Activated naive CD8-positive, alpha-beta T cell treated with anti-CD3 and anti-CD28 coated beads, Interleukin-2, amount 50 U/mL, for 24 hours (primary cell): ENCODE data around the gene RBMS3.

Source experiments
- ATAC-seq: fragments of 150-1000 bp; cut with Tn5 transposase; one replicate; pipeline ENCODE4 v1.10.0; 2021
- DNase-seq: peaks from one replicate; pipeline ENCODE4 v3.0.0; 2021
- H3K27ac Mint-ChIP-seq: one replicate; pipeline ENCODE4 v1.8.0; 2021; ENCODE audit warnings: mild to moderate bottlenecking, mixed read lengths
- H3K27me3 Mint-ChIP-seq: one replicate; pipeline ENCODE4 v1.8.0; 2021; ENCODE audit warnings: mixed read lengths
- H3K36me3 Mint-ChIP-seq: one replicate; pipeline ENCODE4 v1.8.0; 2021; ENCODE audit warnings: low read depth, mixed read lengths
- H3K4me1 Mint-ChIP-seq: one replicate; pipeline ENCODE4 v1.8.0; 2021; ENCODE audit warnings: mixed read lengths
- H3K4me3 Mint-ChIP-seq: one replicate; pipeline ENCODE4 v1.8.0; 2021; ENCODE audit warnings: mild to moderate bottlenecking, moderate library complexity, mixed read lengths
- H3K9me3 Mint-ChIP-seq: one replicate; pipeline ENCODE4 v1.8.0; 2021; ENCODE audit warnings: mixed read lengths

Gene RBMS3

DNA sequence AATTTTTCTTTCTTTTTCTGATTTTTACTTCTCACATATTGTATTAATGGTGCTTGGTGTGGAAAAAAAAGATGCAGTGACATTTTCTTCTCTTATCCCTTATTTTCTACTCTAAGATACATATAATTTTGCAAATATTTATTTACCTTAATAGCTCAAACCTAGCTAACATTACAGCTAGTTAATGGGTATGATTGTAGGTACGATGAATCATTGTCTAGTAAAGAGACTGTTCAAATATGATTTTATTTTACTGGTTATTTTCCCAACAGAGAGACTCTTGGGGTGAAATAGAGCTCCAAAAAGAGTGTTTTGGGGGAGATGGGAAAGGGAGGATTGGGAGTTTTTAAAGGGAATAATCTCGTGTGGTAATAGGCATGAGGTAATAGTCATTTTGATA lies 206.0 kb downstream of the RBMS3 start:
- H3K27me3 Mint-ChIP-seq: no peaks in the 10 kb centered on the region

DNA sequence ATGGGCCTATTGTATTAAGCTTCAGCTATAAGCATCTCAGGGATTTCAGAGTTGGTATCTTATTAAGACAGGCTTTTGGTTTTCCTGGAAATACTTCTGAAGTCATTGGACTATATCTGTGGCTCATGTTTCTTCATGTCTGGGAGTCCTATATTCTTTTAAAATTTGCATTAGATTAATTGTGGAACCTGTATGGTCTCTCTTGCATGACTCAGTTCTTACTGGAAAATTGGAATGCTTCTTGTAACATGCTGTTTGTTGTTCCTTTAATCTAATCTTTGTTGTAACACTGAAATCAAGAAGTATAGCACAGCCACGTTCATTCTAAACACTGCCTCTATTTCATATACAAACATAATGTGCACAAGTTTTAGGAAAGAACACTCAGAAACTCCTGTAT lies 208.1 kb downstream of the RBMS3 start:
- no peaks in the 10 kb centered on the region for H3K9me3 Mint-ChIP-seq
- no peak for DNase-seq
- no peak overlapping the region for H3K4me3 Mint-ChIP-seq
- H3K27me3 Mint-ChIP-seq: no peaks in the 10 kb centered on the region
- no peak for ATAC-seq
- no peak overlapping the region for H3K27ac Mint-ChIP-seq
- no peaks in the 10 kb centered on the region for H3K36me3 Mint-ChIP-seq
- no peaks in the 10 kb centered on the region for H3K4me1 Mint-ChIP-seq

More for the DNA sequence above, 206.0 kb downstream of the RBMS3 start:
- Mint-ChIP-seq H3K4me1 (no peaks in the 10 kb centered on the region), H3K27ac (no peak overlapping the region), H3K36me3 (no peaks in the 10 kb centered on the region), H3K9me3 (no peaks in the 10 kb centered on the region), H3K4me3 (no peak overlapping the region)
- DNase-seq: no peak
- ATAC-seq: no peak

DNA sequence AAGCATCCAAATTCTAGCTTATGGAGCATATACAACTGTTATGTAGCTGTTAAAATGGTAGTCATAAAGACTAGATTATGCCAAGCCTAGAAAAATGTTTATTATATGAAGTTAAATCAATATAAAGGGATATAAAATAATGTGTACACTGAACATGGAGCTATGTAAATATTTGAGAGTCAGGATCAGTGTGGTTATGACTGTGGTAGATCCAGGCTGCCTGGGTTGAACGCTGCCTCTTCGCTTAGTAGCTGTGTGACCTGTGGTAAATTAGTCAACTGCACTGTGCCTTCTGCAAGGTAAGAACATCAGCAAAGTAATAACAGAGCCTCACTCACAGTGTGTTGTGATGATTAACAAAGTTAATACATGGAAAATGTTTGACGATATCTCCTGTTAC lies 212.2 kb downstream of the RBMS3 start:
- no peak overlapping the region for H3K27ac Mint-ChIP-seq
- no peaks in the 10 kb centered on the region for H3K27me3 Mint-ChIP-seq
- no peaks in the 10 kb centered on the region for H3K4me1 Mint-ChIP-seq
- DNase-seq (no peak), ATAC-seq (no peak)
- no peaks in the 10 kb centered on the region for H3K9me3 Mint-ChIP-seq
- H3K36me3 Mint-ChIP-seq: no peaks in the 10 kb centered on the region
- no peak overlapping the region for H3K4me3 Mint-ChIP-seq

DNA sequence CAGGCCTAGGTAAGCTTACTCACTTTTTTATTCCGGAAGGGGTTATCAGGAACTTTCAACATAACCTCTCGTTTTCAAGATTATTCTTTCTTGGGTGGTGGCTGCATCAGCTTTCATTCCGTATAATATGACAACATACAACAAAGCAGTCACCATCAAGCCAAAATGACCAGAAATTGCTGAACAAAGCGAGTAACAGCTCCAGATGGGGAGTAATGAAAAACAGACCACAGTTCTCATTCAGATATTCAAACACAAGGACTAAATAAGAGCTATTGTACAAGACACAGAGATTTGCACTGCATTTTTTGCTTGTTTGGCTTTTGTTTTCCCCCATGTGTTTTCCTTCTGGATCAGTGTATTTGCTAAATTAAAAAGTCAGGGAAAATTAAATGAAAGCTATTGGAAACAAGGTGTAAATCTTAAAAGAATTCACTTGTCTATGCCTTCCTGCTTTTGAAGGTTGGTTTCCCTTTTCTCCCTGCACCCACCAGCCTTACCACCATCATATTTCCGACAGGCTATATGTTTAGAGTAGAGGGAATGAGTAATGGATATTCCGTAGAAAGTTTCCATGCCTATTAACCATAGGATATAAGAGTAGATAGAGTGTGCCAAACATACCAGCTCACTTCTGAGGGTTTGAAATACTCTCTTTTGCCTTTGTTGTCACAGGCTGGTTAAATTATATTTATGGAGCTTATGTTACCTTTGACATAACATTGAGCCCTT lies 213.6 kb downstream of the RBMS3 start:
- H3K4me3 Mint-ChIP-seq: no peak overlapping the region
- H3K36me3 Mint-ChIP-seq: no peaks in the 10 kb centered on the region
- DNase-seq: no peak
- no peaks in the 10 kb centered on the region for H3K9me3 Mint-ChIP-seq
- no peak overlapping the region for H3K27ac Mint-ChIP-seq
- no peak for ATAC-seq
- H3K4me1 Mint-ChIP-seq: no peaks in the 10 kb centered on the region
- H3K27me3 Mint-ChIP-seq: no peaks in the 10 kb centered on the region

- Mint-ChIP-seq H3K4me3 (no peak overlapping the region), H3K27me3 (no peaks in the 10 kb centered on the region), H3K36me3 (no peaks in the 10 kb centered on the region), H3K4me1 (no peaks in the 10 kb centered on the region), H3K9me3 (no peaks in the 10 kb centered on the region), H3K27ac (no peak overlapping the region)
- ATAC-seq (no peak), DNase-seq (no peak)
These were observed 216.4 kb downstream of the RBMS3 start for GRCh38 chr3:29497282-29497681.

DNA sequence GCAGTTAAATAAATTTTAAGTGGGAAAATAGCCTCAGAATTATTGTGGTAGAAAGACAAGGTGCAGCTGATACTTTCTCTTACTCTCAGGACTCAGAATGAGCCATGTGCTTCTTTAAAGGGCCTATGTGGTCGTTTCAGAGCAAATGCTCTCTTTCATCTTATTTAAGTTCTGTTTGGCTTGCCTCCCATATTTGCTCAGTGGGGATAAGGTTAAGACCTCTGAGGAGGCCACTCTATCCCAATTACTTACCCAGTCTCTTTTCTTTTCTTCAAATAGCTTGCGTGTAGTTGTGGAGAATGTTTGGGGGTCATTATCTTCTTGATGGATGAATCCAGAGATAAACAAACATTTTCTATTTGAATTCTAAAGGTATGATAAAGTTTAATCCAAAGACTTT lies 221.9 kb downstream of the RBMS3 start:
- no peaks in the 10 kb centered on the region for H3K27me3 Mint-ChIP-seq
- H3K27ac Mint-ChIP-seq: no peak overlapping the region
- no peaks in the 10 kb centered on the region for H3K9me3 Mint-ChIP-seq
- no peaks in the 10 kb centered on the region for H3K36me3 Mint-ChIP-seq
- no peaks in the 10 kb centered on the region for H3K4me1 Mint-ChIP-seq
- no peak overlapping the region for H3K4me3 Mint-ChIP-seq
- DNase-seq (no peak), ATAC-seq (no peak)

DNA sequence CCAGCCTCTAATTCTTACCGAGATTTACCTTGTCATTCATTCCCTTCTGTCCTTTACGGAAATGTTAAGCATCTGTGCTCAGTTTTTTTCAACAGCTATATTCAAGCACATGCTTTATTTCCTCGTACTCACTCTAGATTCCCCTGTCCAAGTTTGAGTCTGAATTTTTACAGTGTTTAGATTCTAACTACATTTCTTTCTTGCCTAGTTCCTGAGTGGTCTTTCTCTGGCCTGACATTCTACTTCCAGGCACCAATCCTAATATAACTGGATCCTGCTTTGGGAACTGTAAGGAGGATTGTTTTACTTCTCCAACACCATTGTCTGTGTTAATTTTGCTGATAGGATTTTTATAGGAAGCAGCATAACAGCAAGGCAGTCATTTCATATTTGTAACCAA lies 222.4 kb downstream of the RBMS3 start:
- Mint-ChIP-seq H3K4me1 (no peaks in the 10 kb centered on the region), H3K9me3 (no peaks in the 10 kb centered on the region), H3K27me3 (no peaks in the 10 kb centered on the region), H3K27ac (no peak overlapping the region), H3K4me3 (no peak overlapping the region), H3K36me3 (no peaks in the 10 kb centered on the region)
- ATAC-seq (no peak), DNase-seq (no peak)

GRCh38 chr3:29503958-29504357 lies 223.1 kb downstream of the RBMS3 start:
- DNase-seq (no peak), ATAC-seq (no peak)
- H3K4me1 Mint-ChIP-seq: no peaks in the 10 kb centered on the region
- no peaks in the 10 kb centered on the region for H3K9me3 Mint-ChIP-seq
- H3K36me3 Mint-ChIP-seq: no peaks in the 10 kb centered on the region
- no peak overlapping the region for H3K4me3 Mint-ChIP-seq
- H3K27ac Mint-ChIP-seq: no peak overlapping the region
- peaks cover 2% of the 10 kb centered on the region for H3K27me3 Mint-ChIP-seq

- Mint-ChIP-seq H3K27me3 (peaks cover 4% of the 10 kb centered on the region), H3K4me3 (no peak overlapping the region), H3K4me1 (no peaks in the 10 kb centered on the region), H3K9me3 (no peaks in the 10 kb centered on the region), H3K36me3 (no peaks in the 10 kb centered on the region), H3K27ac (no peak overlapping the region)
- ATAC-seq (no peak), DNase-seq (no peak)
These were observed 225.6 kb downstream of the RBMS3 start for GRCh38 chr3:29506502-29506901.

GRCh38 chr3:29511701-29512100 lies 230.8 kb downstream of the RBMS3 start:
- no peak overlapping the region for H3K4me3 Mint-ChIP-seq
- DNase-seq: no peak
- peaks cover 8% of the 10 kb centered on the region for H3K4me1 Mint-ChIP-seq
- H3K27ac Mint-ChIP-seq: no peak overlapping the region
- peaks cover 7% of the 10 kb centered on the region for H3K9me3 Mint-ChIP-seq
- no peaks in the 10 kb centered on the region for H3K36me3 Mint-ChIP-seq
- H3K27me3 Mint-ChIP-seq: peaks cover 11% of the 10 kb centered on the region
- no peak for ATAC-seq

GRCh38 chr3:29512641-29513040 lies 231.8 kb downstream of the RBMS3 start:
- H3K4me3 Mint-ChIP-seq: no peak overlapping the region
- peaks cover 8% of the 10 kb centered on the region for H3K4me1 Mint-ChIP-seq
- no peak for DNase-seq
- ATAC-seq: no peak
- no peak overlapping the region for H3K27ac Mint-ChIP-seq
- peaks cover 7% of the 10 kb centered on the region for H3K9me3 Mint-ChIP-seq
- no peaks in the 10 kb centered on the region for H3K36me3 Mint-ChIP-seq
- H3K27me3 Mint-ChIP-seq: peaks cover 11% of the 10 kb centered on the region

DNA sequence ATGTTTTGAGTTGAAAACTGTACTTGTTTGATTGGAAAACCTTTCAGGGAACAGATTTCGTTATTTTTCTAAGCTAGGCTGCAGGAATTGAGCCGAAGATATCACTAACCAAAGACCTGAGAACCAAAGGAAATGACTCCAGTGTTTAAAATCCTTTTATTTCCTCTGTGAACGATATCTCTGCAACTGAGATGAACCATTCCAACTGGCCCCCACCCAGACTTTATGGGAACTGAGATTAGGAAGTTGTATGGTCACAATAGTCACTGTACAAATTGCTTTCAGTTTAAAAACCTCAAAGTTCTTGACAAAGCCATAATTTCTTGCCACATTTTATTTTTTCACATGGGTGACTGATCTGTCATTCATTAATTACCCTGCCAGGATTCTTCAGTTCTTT lies 232.4 kb downstream of the RBMS3 start:
- Mint-ChIP-seq H3K4me1 (peaks cover 8% of the 10 kb centered on the region), H3K9me3 (peaks cover 7% of the 10 kb centered on the region), H3K36me3 (no peaks in the 10 kb centered on the region), H3K27me3 (peaks cover 11% of the 10 kb centered on the region), H3K4me3 (no peak overlapping the region), H3K27ac (no peak overlapping the region)
- DNase-seq (no peak), ATAC-seq (no peak)

DNA sequence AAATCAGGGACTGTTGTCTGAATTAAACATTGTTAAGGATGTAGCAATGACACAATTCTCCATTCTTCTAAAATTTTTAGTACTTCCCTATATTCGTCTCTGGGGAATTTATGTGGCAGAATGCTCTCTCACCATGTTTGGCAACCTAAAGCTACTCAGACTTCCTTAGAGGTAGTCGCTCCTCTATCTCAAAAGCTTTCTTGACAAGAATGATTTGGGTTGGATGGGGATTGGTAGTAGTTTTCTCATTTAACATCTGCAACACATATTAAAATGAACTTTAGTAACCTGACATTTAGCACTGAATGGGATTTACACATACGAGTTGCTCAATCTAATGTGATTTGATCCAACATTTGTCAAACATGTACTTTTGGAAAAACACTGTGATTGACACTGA lies 233.3 kb downstream of the RBMS3 start:
- DNase-seq: no peak
- no peak for ATAC-seq

GRCh38 chr3:29514912-29515311 lies 234.0 kb downstream of the RBMS3 start:
- peaks cover 9% of the 10 kb centered on the region for H3K27me3 Mint-ChIP-seq
- peaks cover 8% of the 10 kb centered on the region for H3K4me1 Mint-ChIP-seq
- H3K9me3 Mint-ChIP-seq: peaks cover 7% of the 10 kb centered on the region
- no peaks in the 10 kb centered on the region for H3K36me3 Mint-ChIP-seq
- no peak for ATAC-seq
- no peak for DNase-seq
- no peak overlapping the region for H3K27ac Mint-ChIP-seq
- H3K4me3 Mint-ChIP-seq: no peak overlapping the region

More for the DNA sequence above, 233.3 kb downstream of the RBMS3 start:
- H3K4me1 Mint-ChIP-seq: peaks cover 8% of the 10 kb centered on the region
- no peak overlapping the region for H3K27ac Mint-ChIP-seq
- peaks cover 7% of the 10 kb centered on the region for H3K9me3 Mint-ChIP-seq
- peaks cover 11% of the 10 kb centered on the region for H3K27me3 Mint-ChIP-seq
- H3K4me3 Mint-ChIP-seq: no peak overlapping the region
- H3K36me3 Mint-ChIP-seq: no peaks in the 10 kb centered on the region

DNA sequence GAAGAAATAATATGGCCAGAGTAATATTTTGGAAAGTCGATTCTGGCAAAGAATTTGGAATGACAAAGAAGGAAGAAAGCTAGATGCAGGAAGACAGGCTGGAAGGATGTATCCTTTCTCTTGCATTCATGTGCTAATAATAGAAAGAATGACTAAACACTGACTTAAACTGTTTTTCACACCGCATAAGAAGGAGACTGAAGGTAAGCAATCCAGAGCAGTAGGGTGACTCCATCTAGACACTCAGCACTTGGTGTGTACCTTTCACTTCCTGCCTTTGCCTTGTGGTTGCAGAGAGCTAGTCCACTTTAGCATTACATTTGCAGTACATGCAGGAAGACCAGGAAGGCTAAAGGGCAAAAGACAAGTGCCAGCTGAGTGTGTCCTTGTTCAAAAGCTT lies 234.6 kb downstream of the RBMS3 start:
- DNase-seq (no peak), ATAC-seq (no peak)
- H3K27me3 Mint-ChIP-seq: peaks cover 9% of the 10 kb centered on the region
- no peaks in the 10 kb centered on the region for H3K36me3 Mint-ChIP-seq
- peaks cover 7% of the 10 kb centered on the region for H3K9me3 Mint-ChIP-seq
- peaks cover 8% of the 10 kb centered on the region for H3K4me1 Mint-ChIP-seq
- H3K27ac Mint-ChIP-seq: no peak overlapping the region
- no peak overlapping the region for H3K4me3 Mint-ChIP-seq

DNA sequence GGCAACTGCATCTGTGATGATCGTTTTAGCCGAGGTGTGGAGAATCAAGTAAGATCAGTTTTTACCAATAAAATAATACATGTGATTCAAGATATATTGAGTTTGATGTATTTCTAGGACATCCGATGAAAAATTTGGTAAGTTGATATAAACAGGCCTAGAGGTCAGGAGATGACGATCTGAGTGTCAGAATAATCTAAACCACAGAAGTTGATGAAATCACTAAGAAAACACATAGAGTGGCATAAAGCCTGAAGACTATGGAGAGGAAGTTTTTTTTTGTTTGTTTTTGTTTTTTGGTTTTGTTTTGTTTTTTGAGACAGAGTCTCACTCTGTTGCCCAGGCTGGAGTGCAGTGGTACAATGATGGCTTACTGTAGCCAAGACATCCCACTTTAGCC lies 235.3 kb downstream of the RBMS3 start:
- Mint-ChIP-seq H3K9me3 (peaks cover 7% of the 10 kb centered on the region), H3K4me3 (no peak overlapping the region), H3K36me3 (no peaks in the 10 kb centered on the region), H3K4me1 (peaks cover 8% of the 10 kb centered on the region), H3K27me3 (peaks cover 9% of the 10 kb centered on the region), H3K27ac (no peak overlapping the region)
- DNase-seq: no peak
- ATAC-seq: no peak
